Spleen (tissue), 7 donors: ENCODE results near the gene PRKCA.

ENCODE experiments used
- CTCF ChIP-seq, 11 experiments: fragments of 200-600 bp in 7 of 11; fragments of 450-650 bp in 4 of 11; sonication (generic) in 4 of 11; IDR thresholded peaks in 8 of 11; conservative IDR thresholded peaks in 3 of 11; 1 replicate in 7 of 11; 2 replicates in 4 of 11; pipeline versions ENCODE4 v1.4.0 to v1.8.0; 2016 to 2021; ENCODE audit warnings: antibody characterized with exemption in 11 of 11, inconsistent platforms in 4 of 11, mild to moderate bottlenecking in 1 of 11
- POLR2AphosphoS5 ChIP-seq, 3 donors: sonication (generic); formaldehyde crosslinking; IDR thresholded peaks; one replicate each; pipeline ENCODE4 v1.5.1; 2017; ENCODE audit warnings: antibody characterized with exemption in 3 of 3
- donor health status: DM: no; HTN: no; CAD: no; lungs with moderate emphysema.
- donor health status: DM: no; HTN: no; CAD: no.
- donor health status: DM: no; HTN: no; CAD: no.

- no peak for TF ChIP-seq CTCF (IDR thresholded peaks at IDR 0.05 in 8 of 11, conservative IDR thresholded peaks at IDR 0.05 in 3 of 11)
- TF ChIP-seq POLR2AphosphoS5 (IDR thresholded peaks at IDR 0.05) = no peak
Observed at GRCh38 chr17:66441101-66441661, 138.8 kb downstream of the PRKCA start.
